ENCODE results near the gene ATP12A. TPM values are rescaled to one million over a fixed set of nuclear protein-coding genes. Genes with fewer than 3 reads are reported as not detected.

The ATP12A gene
- total and polyA plus RNA-seq, 2 donors (not counting 1 experiment from before 2014, with no cell fraction given) = not detected

- Histone ChIP-seq H3K9me3 (ENCODE audit: control insufficient read depth, insufficient read depth, low read depth, low read length) (no peaks in the 10 kb centered on the region), H3K27me3 (ENCODE audit: control insufficient read depth, insufficient read depth, low read length) (no peaks in the 10 kb centered on the region)
Measured at GRCh38 chr13:24668955-24669582, 11.1 kb upstream of the ATP12A start.

DNA sequence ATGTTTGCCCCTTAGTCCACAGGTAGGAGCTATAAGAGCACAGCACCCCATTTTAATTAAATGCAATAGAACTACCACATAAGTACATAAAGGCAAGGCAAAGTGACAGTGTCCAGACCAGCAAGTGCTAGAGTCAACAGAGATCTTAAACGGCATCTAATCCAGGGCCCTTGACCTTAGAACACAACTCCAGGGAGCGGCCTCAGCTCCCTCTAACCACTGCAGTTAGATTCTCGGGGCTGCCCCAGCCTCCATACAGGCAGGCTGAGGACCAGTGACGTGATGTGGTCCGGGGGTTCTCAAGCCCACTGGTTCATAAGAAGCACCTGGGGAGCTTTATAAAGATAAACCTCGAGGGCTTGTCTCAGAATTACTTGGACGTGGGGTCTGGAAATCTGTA is 10.0 kb upstream of the ATP12A start:
- no peaks in the 10 kb centered on the region for H3K27me3 ChIP-seq (ENCODE audit: control insufficient read depth, insufficient read depth, low read length)
- H3K27ac ChIP-seq (ENCODE audit: insufficient read depth, low read length) = no peak overlapping the region
- H3K36me3 ChIP-seq (ENCODE audit: control insufficient read depth, insufficient read depth, low read length) = no peaks in the 10 kb centered on the region
- no peaks in the 10 kb centered on the region for H4K20me1 ChIP-seq (ENCODE audit: control insufficient read depth, extremely low read depth, insufficient read depth, low read length)
- no peak overlapping the region for H2AFZ ChIP-seq (ENCODE audit: low read length)
- peaks cover 4% of the 10 kb centered on the region for H3K4me1 ChIP-seq (ENCODE audit: control insufficient read depth, extremely low read depth, insufficient read depth, low read length)
- no peak overlapping the region for H3K4me3 ChIP-seq (replicated peaks in 1 of 4; ENCODE audit: control extremely low read depth in 1 of 4, insufficient read depth in 1 of 4, low read depth in 3 of 4, low read length in 4 of 4)
- DNase-seq (ENCODE audit: low read depth in 2 of 2) = no peak
- no peaks in the 10 kb centered on the region for H3K9me3 ChIP-seq (ENCODE audit: control insufficient read depth, insufficient read depth, low read depth, low read length)
- H3K4me2 ChIP-seq (ENCODE audit: extremely low read depth, insufficient read depth, low read length) = no peak overlapping the region
- no peak overlapping the region for H3K9ac ChIP-seq (ENCODE audit: insufficient read depth, low read length)
- no peaks in the 10 kb centered on the region for H3K79me2 ChIP-seq (ENCODE audit: control insufficient read depth, insufficient read depth, low read length)
- TF ChIP-seq EZH2 (IDR thresholded peaks at IDR 0.05; ENCODE audit: low read length, missing control alignments) = no peak
- TF ChIP-seq, protein P1, sequence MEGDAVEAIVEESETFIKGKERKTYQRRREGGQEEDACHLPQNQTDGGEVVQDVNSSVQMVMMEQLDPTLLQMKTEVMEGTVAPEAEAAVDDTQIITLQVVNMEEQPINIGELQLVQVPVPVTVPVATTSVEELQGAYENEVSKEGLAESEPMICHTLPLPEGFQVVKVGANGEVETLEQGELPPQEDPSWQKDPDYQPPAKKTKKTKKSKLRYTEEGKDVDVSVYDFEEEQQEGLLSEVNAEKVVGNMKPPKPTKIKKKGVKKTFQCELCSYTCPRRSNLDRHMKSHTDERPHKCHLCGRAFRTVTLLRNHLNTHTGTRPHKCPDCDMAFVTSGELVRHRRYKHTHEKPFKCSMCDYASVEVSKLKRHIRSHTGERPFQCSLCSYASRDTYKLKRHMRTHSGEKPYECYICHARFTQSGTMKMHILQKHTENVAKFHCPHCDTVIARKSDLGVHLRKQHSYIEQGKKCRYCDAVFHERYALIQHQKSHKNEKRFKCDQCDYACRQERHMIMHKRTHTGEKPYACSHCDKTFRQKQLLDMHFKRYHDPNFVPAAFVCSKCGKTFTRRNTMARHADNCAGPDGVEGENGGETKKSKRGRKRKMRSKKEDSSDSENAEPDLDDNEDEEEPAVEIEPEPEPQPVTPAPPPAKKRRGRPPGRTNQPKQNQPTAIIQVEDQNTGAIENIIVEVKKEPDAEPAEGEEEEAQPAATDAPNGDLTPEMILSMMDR (conservative IDR thresholded peaks at IDR 0.05 in 1 of 2, IDR thresholded peaks at IDR 0.05 in 1 of 2; ENCODE audit: low read depth in 1 of 2, low read length in 2 of 2) = no peak

More at GRCh38 chr13:24668955-24669582, 11.1 kb upstream of the ATP12A start:
- no peak overlapping the region for H3K4me2 ChIP-seq (ENCODE audit: extremely low read depth, insufficient read depth, low read length)
- H3K27ac ChIP-seq (ENCODE audit: insufficient read depth, low read length) = no peak overlapping the region
- no peak overlapping the region for H3K9ac ChIP-seq (ENCODE audit: insufficient read depth, low read length)
- no peak for DNase-seq (ENCODE audit: low read depth in 2 of 2)
- H3K4me1 ChIP-seq (ENCODE audit: control insufficient read depth, extremely low read depth, insufficient read depth, low read length) = peaks cover 4% of the 10 kb centered on the region
- no peak overlapping the region for H3K4me3 ChIP-seq (replicated peaks in 1 of 4; ENCODE audit: control extremely low read depth in 1 of 4, insufficient read depth in 1 of 4, low read depth in 3 of 4, low read length in 4 of 4)
- TF ChIP-seq EZH2 (IDR thresholded peaks at IDR 0.05; ENCODE audit: low read length, missing control alignments) = no peak
- TF ChIP-seq, protein P1 (conservative IDR thresholded peaks at IDR 0.05 in 1 of 2, IDR thresholded peaks at IDR 0.05 in 1 of 2; ENCODE audit: low read depth in 1 of 2, low read length in 2 of 2) = no peak
- H2AFZ ChIP-seq (ENCODE audit: low read length) = no peak overlapping the region
- H3K79me2 ChIP-seq (ENCODE audit: control insufficient read depth, insufficient read depth, low read length) = no peaks in the 10 kb centered on the region
- no peaks in the 10 kb centered on the region for H3K36me3 ChIP-seq (ENCODE audit: control insufficient read depth, insufficient read depth, low read length)
- H4K20me1 ChIP-seq (ENCODE audit: control insufficient read depth, extremely low read depth, insufficient read depth, low read length) = no peaks in the 10 kb centered on the region

DNA sequence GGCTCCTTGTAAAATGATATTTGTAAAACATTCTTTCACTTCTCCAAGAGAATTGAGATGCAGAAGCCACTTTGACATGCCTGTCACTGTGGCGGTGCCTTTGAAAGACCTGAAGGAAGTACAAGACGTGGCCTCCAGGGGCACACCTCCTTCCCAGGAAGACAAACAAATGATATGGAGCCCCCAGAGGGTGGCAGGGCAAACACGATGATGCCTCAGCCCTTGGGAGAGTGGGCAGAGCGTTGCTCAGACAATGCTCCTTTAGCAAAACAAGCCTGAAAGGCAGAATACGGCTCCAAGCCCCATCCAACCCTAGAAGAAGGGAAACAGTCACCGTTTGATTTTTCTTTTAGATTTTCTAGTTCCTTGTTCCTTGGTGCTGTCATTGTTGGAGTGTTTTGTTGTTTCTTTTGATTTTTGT is 9.2 kb upstream of the ATP12A start:
- peak in 1 of 2 donors; percentile 20 for DNase-seq (ENCODE audit: low read depth in 2 of 2)
- Histone ChIP-seq H4K20me1 (ENCODE audit: control insufficient read depth, extremely low read depth, insufficient read depth, low read length) (no peaks in the 10 kb centered on the region), H3K27ac (ENCODE audit: insufficient read depth, low read length) (no peak overlapping the region)

More for the DNA sequence above, 9.2 kb upstream of the ATP12A start:
- H3K4me2 ChIP-seq (ENCODE audit: extremely low read depth, insufficient read depth, low read length) = peak overlapping the region; percentile 46
- no peak overlapping the region for H3K9ac ChIP-seq (ENCODE audit: insufficient read depth, low read length)
- H2AFZ ChIP-seq (ENCODE audit: low read length) = peak overlapping the region; percentile 33
- no peaks in the 10 kb centered on the region for H3K27me3 ChIP-seq (ENCODE audit: control insufficient read depth, insufficient read depth, low read length)
- no peaks in the 10 kb centered on the region for H3K79me2 ChIP-seq (ENCODE audit: control insufficient read depth, insufficient read depth, low read length)
- H3K4me3 ChIP-seq (replicated peaks in 1 of 4; ENCODE audit: control extremely low read depth in 1 of 4, insufficient read depth in 1 of 4, low read depth in 3 of 4, low read length in 4 of 4) = no peak overlapping the region
- H3K4me1 ChIP-seq (ENCODE audit: control insufficient read depth, extremely low read depth, insufficient read depth, low read length) = peaks cover 4% of the 10 kb centered on the region
- no peaks in the 10 kb centered on the region for H3K9me3 ChIP-seq (ENCODE audit: control insufficient read depth, insufficient read depth, low read depth, low read length)
- TF ChIP-seq, protein P1 (conservative IDR thresholded peaks at IDR 0.05 in 1 of 2, IDR thresholded peaks at IDR 0.05 in 1 of 2; ENCODE audit: low read depth in 1 of 2, low read length in 2 of 2) = peak in 1 of 2 donors; percentile 29
- no peak for TF ChIP-seq EZH2 (IDR thresholded peaks at IDR 0.05; ENCODE audit: low read length, missing control alignments)
- no peaks in the 10 kb centered on the region for H3K36me3 ChIP-seq (ENCODE audit: control insufficient read depth, insufficient read depth, low read length)

All from fibroblast of lung (primary cell).